Measurements from ENCODE around the gene SRRM3.

SRRM3 gene

DNA sequence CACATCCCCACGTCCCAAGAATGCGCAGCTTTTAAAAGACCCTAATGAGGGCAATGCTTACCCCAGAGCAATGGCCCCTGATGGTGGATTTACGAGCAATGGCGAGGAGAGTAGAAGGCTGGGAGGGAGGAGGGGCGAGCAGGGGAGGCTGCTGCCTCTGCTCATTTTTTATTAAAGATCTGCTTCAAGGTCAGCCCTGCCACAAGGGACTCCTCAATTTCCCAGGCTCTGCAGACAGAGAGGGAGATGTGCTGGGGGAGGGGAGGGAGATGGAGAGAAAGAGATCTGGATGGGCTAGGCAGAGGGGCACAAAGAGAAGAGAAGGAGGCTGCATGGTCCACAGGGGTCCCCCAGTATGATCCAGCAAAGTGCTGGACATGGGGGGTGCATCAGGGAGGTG lies 7.8 kb upstream of the SRRM3 start:
- POLR2A ChIA-PET: no interaction called here

GRCh38 chr7:76196786-76197185 lies 4.9 kb upstream of the SRRM3 start:
- POLR2A ChIA-PET: no interaction called here
- no peak overlapping the region for H3K4me3 ChIP-seq (ENCODE audit: low read depth, low read length)
- DNase-seq (ENCODE audit: low read depth, low spot score): no peak
- CTCF ChIA-PET: interaction anchor here (1.1 kb wide), 1 partner anchor 117 kb away, joined by 4 read pairs; no protein-coding TSS in a partner anchor
- TF ChIP-seq, protein P1, sequence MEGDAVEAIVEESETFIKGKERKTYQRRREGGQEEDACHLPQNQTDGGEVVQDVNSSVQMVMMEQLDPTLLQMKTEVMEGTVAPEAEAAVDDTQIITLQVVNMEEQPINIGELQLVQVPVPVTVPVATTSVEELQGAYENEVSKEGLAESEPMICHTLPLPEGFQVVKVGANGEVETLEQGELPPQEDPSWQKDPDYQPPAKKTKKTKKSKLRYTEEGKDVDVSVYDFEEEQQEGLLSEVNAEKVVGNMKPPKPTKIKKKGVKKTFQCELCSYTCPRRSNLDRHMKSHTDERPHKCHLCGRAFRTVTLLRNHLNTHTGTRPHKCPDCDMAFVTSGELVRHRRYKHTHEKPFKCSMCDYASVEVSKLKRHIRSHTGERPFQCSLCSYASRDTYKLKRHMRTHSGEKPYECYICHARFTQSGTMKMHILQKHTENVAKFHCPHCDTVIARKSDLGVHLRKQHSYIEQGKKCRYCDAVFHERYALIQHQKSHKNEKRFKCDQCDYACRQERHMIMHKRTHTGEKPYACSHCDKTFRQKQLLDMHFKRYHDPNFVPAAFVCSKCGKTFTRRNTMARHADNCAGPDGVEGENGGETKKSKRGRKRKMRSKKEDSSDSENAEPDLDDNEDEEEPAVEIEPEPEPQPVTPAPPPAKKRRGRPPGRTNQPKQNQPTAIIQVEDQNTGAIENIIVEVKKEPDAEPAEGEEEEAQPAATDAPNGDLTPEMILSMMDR (IDR thresholded peaks at IDR 0.05; ENCODE audit: insufficient read depth, low read length, missing control alignments): no peak

More for the DNA sequence above, 7.8 kb upstream of the SRRM3 start:
- TF ChIP-seq, protein P1 (IDR thresholded peaks at IDR 0.05; ENCODE audit: insufficient read depth, low read length, missing control alignments): no peak
- no peak overlapping the region for H3K4me3 ChIP-seq (ENCODE audit: low read depth, low read length)
- DNase-seq (ENCODE audit: low read depth, low spot score): no peak
- CTCF ChIA-PET: interaction anchor here (1.3 to 2.0 kb wide), 3 partner anchors 9 to 121 kb away, joined by 3 to 9 read pairs (median 7); partner anchors contain the start of gene SRRM3

DNA sequence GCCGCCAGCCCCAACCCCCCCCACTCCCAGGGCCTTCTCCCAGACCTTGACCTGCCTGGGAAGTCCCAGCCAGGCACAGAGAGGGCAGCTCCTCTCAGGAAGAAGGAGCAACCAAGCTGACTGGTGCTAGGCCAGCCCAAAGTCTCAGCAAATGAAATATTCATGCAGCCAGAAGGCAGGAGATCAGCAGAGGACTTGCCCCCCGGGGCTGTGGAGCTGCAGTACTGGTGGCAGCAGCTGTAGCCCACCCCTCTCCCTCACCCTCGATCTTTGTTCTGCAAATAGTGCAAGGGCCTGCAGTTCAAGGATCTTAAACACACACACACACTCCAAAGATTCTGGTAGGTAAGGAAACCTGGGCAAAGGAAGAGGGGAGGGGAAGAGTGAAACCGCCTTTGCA lies 3.5 kb upstream of the SRRM3 start:
- CTCF ChIA-PET: interaction anchor here (1.1 to 1.7 kb wide), 3 partner anchors 10 to 20 kb away, joined by 3 to 4 read pairs (median 4); no protein-coding TSS in a partner anchor
- DNase-seq (ENCODE audit: low read depth, low spot score): no peak
- POLR2A ChIA-PET: no interaction called here
- H3K4me3 ChIP-seq (ENCODE audit: low read depth, low read length): no peak overlapping the region
- TF ChIP-seq, protein P1 (IDR thresholded peaks at IDR 0.05; ENCODE audit: insufficient read depth, low read length, missing control alignments): no peak

- no peak for DNase-seq (ENCODE audit: low read depth, low spot score)
- CTCF ChIA-PET: interaction anchor here (1.0 to 2.4 kb wide), 6 partner anchors 10 to 89 kb away, joined by 3 to 9 read pairs (median 4); no protein-coding TSS in a partner anchor
- POLR2A ChIA-PET: no interaction called here
- TF ChIP-seq, protein P1 (IDR thresholded peaks at IDR 0.05; ENCODE audit: insufficient read depth, low read length, missing control alignments): no peak
- H3K4me3 ChIP-seq (ENCODE audit: low read depth, low read length): no peak overlapping the region
Observed at GRCh38 chr7:76202666-76203030, 952 bp downstream of the SRRM3 start.

DNA sequence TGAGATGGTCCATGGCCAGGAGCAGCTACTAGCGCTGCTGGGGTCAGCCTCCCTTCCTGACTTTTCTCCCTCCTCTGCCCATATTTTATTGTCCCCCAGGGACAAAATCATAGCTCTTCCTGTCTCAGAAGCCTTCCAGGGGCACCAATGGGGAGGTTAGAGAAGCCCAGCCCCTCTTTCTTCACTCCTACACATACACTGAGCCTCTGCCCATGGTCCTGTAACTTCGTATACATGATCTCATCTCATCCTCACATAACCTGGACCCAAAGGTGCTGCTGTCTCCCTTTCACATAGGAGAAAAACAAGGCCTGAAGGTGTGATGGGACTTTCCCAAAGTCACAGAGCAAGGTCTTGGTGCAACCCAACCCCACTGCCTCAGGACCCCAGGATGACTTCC lies 2.5 kb downstream of the SRRM3 start:
- DNase-seq (ENCODE audit: low read depth, low spot score): no peak
- no peak overlapping the region for H3K4me3 ChIP-seq (ENCODE audit: low read depth, low read length)
- TF ChIP-seq, protein P1 (IDR thresholded peaks at IDR 0.05; ENCODE audit: insufficient read depth, low read length, missing control alignments): no peak
- ChIA-PET POLR2A (no interaction called here), CTCF (interaction anchor here (0.7 to 2.4 kb wide), 4 partner anchors 11 to 26 kb away, joined by 3 to 9 read pairs (median 4); no protein-coding TSS in a partner anchor)

DNA sequence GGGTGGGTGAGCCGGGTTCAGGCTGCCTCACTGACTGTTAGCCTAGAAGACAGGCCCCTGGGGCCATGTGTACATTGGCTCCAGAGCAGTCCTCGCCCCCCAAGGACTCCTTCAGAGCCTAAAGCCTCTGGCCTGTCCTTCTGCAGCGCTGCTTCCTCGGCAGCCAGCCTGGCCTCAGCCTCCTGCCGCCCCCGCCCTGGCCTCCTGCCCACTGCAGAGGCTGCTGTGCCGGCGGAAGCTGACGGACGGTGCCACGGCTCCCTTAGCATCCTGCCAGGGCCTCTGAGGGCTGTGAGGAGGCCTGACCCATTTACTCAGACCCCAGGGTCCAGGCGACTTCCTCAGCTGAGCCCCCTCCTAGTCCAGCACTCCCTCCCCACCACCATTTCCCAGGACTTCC lies 4.9 kb downstream of the SRRM3 start:
- DNase-seq (ENCODE audit: low read depth, low spot score): no peak
- ChIA-PET CTCF (interaction anchor here (1.2 to 1.5 kb wide), 2 partner anchors 12 to 15 kb away, joined by 3 to 4 read pairs; no protein-coding TSS in a partner anchor), POLR2A (no interaction called here)
- no peak overlapping the region for H3K4me3 ChIP-seq (ENCODE audit: low read depth, low read length)
- TF ChIP-seq, protein P1 (IDR thresholded peaks at IDR 0.05; ENCODE audit: insufficient read depth, low read length, missing control alignments): no peak
